K562 (cell line): ENCODE data around the gene NHLH1.

ENCODE experiments used
- ARID1B ChIP-seq: fragments of 450-650 bp; IDR thresholded peaks from 2 replicates; pipeline ENCODE4 v1.6.1; 2016; ENCODE audit warnings: antibody characterized with exemption, mild to moderate bottlenecking, inconsistent platforms
- ATF6 ChIP-seq: sonication (generic); formaldehyde crosslinking; IDR thresholded peaks from 2 replicates; pipeline ENCODE4 v1.4.0; 2020; ENCODE audit warnings: mild to moderate bottlenecking, missing genetic modification reagents
- CTCF ChIP-seq, 3 experiments: IDR thresholded peaks in 2 of 3; conservative IDR thresholded peaks in 1 of 3; 2 replicates each; pipeline ENCODE4 v1.5.1; 2011 to 2012; ENCODE audit warnings: low read length in 3 of 3, mild to moderate bottlenecking in 3 of 3, control low read depth in 2 of 3, improper control_type of control experiment in 1 of 3, inconsistent platforms in 1 of 3, low read depth in 1 of 3, mixed read lengths in 1 of 3, moderate library complexity in 1 of 3; ENCODE audit not compliant: insufficient read depth in 2 of 3
- DPF2 ChIP-seq: fragments of 450-650 bp; IDR thresholded peaks from 2 replicates; pipeline ENCODE4 v1.6.1; 2016
- MAFK ChIP-seq: IDR thresholded peaks from 2 replicates; pipeline ENCODE4 v1.6.1; 2011; ENCODE audit warnings: low read length, improper control_type of control experiment
- PHB2 ChIP-seq: fragments of 450-650 bp; IDR thresholded peaks from 2 replicates; pipeline ENCODE4 v1.6.1; 2017; ENCODE audit warnings: low read depth
- USF1 ChIP-seq: sonication (generic); formaldehyde crosslinking; IDR thresholded peaks from 2 replicates; pipeline ENCODE4 v1.9.0; 2022; ENCODE audit warnings: mild to moderate bottlenecking, missing genetic modification reagents

- TF ChIP-seq PHB2 (no peak), CTCF (IDR thresholded peaks at IDR 0.05 in 2 of 3, conservative IDR thresholded peaks at IDR 0.05 in 1 of 3; ENCODE audit: insufficient read depth in 2 of 3, low read depth in 1 of 3, low read length in 3 of 3) (no peak), DPF2 (no peak), MAFK (no peak), USF1 (CRISPR knock-in tag) (no peak), ARID1B (no peak), ATF6 (CRISPR knock-in tag) (no peak)
Measured at GRCh38 chr1:160369087-160369486, 2.2 kb downstream of the NHLH1 start.
